Skeletal muscle satellite cell (primary cell): Measurements from ENCODE around the gene PARD3. TPM values are rescaled to one million over a fixed set of nuclear protein-coding genes. Genes with fewer than 3 reads are reported as not detected.
"Not testable (repeated sequence)": the region's sequence is repeated elsewhere in the genome, so short reads cannot be mapped to it uniquely, and the experiment has no call there.

Experiments
- H3K27me3 ChIP-seq: 2 replicates; pipeline ENCODE4 v1.7.0; 2013; ENCODE audit warnings: low read length; ENCODE audit not compliant: control insufficient read depth, insufficient read depth
- H3K36me3 ChIP-seq: 2 replicates; pipeline ENCODE4 v1.7.0; 2013; ENCODE audit warnings: mild to moderate bottlenecking, control low read depth, low read length; ENCODE audit not compliant: insufficient read depth
- H3K4me1 ChIP-seq: 2 replicates; pipeline ENCODE4 v1.7.0; 2013; ENCODE audit warnings: low read length; ENCODE audit not compliant: control insufficient read depth, insufficient read depth
- H3K4me2 ChIP-seq: 2 replicates; pipeline ENCODE4 v1.7.0; 2013; ENCODE audit warnings: mild to moderate bottlenecking, low read length
- H3K4me3 ChIP-seq: 2 replicates; pipeline ENCODE4 v1.7.0; 2013; ENCODE audit warnings: low read length
- H3K9ac ChIP-seq: 2 replicates; pipeline ENCODE4 v1.7.0; 2013; ENCODE audit warnings: mild to moderate bottlenecking, low read depth, low read length, moderate library complexity
- H3K9me3 ChIP-seq: replicated peaks from 2 replicates; pipeline ENCODE4 v1.7.0; 2013; ENCODE audit warnings: mild to moderate bottlenecking, control low read depth, low read length
- small RNA-seq: library from RNA; depleted of rRNA; stranded (forward); fragments of <200 nt; gene quantifications from one replicate; pipeline ENCODE3, GENCODE V24; 2012

Gene PARD3

DNA sequence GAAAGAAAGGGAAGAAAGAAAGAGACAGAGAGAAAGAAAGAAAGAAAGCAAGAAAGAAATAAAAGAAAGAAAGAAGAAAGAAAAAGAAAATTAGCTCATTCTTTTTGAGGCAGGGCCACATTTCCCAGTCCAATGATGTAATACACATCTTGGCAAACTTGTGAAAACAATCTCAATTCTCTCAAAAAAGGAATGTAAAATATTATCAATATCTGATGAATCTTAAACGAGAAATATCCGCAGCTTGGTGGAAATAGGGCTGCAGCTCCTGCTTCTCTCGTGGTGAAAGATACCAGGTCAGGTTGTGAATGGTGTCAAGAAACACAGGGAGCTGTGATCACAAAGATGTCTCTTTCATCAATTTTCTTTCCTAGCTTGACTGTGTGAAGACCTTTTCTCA lies 741.0 kb downstream of the PARD3 start:
- Histone ChIP-seq H3K9me3 (no peaks in the 10 kb centered on the region), H3K4me2 (no peak overlapping the region), H3K27me3 (no peaks in the 10 kb centered on the region), H3K36me3 (no peaks in the 10 kb centered on the region), H3K4me1 (peaks cover 9% of the 10 kb centered on the region), H3K9ac (no peak overlapping the region), H3K4me3 (no peak overlapping the region)

DNA sequence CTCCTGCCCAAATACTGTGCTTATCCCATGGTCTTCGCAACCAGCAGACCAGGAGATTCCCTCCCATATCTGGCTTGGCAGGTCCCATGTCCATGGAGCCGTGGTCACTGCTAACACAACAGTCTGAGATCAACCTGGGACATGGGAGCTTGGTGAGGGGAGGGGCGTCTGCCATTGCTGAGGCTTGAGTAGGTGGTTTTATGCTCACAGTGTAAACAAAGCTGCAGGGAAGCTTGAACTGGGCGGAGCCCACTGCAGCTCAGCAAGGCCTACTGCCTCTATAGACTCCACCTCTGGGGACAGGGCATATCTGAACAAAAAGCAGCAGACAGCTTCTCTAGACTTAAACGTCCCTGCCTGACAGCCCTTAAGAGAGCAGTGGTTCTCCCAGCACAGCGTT lies 747.4 kb downstream of the PARD3 start:
- H3K4me3 ChIP-seq, result not testable (repeated sequence)

DNA sequence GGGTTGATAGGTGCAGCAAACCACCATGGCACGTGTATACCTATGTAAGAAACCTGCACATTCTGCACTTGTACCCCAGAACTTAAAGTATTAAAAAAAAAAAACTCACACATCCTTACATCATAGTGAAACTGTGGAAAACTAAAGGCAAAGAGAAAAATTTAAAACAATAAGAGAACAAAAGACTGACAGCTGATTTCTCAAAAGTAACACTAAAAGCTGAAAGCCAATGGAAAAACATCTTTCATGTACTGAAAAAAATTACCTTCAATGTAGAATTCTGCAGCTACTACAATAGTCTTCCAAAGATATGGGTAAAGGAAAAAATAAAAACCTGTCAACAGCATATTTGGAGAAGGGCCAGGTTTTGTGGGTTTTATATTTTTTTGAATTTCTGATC lies 751.5 kb downstream of the PARD3 start:
- Histone ChIP-seq H3K4me3 (no peak overlapping the region), H3K9me3 (peaks cover 12% of the 10 kb centered on the region), H3K36me3 (no peaks in the 10 kb centered on the region), H3K9ac (no peak overlapping the region), H3K27me3 (no peaks in the 10 kb centered on the region), H3K4me2 (no peak overlapping the region), H3K4me1 (no peaks in the 10 kb centered on the region)

More for the DNA sequence above, 747.4 kb downstream of the PARD3 start:
- not testable (repeated sequence) for H3K27me3 ChIP-seq, H3K4me2 ChIP-seq, H3K9me3 ChIP-seq, H3K36me3 ChIP-seq, H3K4me1 ChIP-seq, H3K9ac ChIP-seq

DNA sequence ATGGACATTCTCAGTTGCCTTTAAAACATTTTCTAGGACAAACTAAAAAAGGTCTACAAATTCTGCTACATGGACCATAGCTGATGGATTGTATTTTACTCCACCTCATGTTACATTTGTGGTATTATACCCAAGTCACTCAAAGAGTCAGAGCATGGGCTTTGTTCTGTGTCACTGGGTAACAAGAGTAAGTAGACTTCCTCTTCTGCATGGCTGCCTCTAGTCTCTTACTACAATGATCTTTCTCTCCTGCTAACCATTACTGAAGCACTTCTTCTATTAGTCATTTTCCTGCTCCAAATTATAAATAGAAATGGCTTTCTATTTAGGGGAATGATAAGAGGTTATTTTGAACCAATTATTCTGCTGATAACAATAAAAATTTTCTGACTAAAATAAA lies 753.3 kb downstream of the PARD3 start:
- Histone ChIP-seq H3K9me3 (peaks cover 12% of the 10 kb centered on the region), H3K4me3 (no peak overlapping the region), H3K4me2 (no peak overlapping the region), H3K27me3 (no peaks in the 10 kb centered on the region), H3K4me1 (no peaks in the 10 kb centered on the region), H3K9ac (no peak overlapping the region), H3K36me3 (no peaks in the 10 kb centered on the region)

Small RNA genes lying within 50 kb of the gene (small RNA-seq; reads per million reads assigned to genes)
- gene ELOBP4 (not detected), gene RF00019 (not detected), gene RPL37P18 (not detected)
